Measurements from ENCODE around the gene CCR8.

Gene CCR8

DNA sequence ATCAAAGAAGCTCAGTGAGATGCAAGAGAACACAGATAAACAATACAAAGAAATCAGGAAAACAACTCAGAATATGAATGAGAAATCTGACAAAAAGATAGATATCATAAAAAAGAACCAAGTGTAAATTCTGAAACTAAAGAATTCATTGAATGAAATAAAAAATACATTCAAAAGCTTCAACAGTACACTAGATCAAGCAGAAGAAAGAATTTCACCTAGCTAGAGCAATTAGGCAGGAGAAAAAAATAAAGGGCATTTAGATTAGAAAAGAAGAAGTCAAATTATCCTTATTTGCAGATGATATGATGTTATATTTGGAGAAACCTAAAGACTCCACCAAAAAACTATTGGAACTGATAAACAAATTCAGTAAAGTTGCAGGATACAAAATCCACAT is 30.2 kb upstream of the CCR8 start:
- ATAC-seq, result no peak
- TF ChIP-seq CSRNP3 (CRISPR knock-in tag; IDR thresholded peaks at IDR 0.05) (no peak), ISL1 (CRISPR knock-in tag; IDR thresholded peaks at IDR 0.05) (no peak), CSDC2 (CRISPR knock-in tag; IDR thresholded peaks at IDR 0.05) (no peak), ZFP30 (CRISPR knock-in tag; IDR thresholded peaks at IDR 0.05) (no peak), TOX (CRISPR knock-in tag; IDR thresholded peaks at IDR 0.05; ENCODE audit: borderline replicate concordance) (no peak), BACH2 (CRISPR knock-in tag; IDR thresholded peaks at IDR 0.05; ENCODE audit: borderline replicate concordance) (no peak), ESRRG (CRISPR knock-in tag; IDR thresholded peaks at IDR 0.05) (no peak)
- TF ChIP-seq, protein P1, sequence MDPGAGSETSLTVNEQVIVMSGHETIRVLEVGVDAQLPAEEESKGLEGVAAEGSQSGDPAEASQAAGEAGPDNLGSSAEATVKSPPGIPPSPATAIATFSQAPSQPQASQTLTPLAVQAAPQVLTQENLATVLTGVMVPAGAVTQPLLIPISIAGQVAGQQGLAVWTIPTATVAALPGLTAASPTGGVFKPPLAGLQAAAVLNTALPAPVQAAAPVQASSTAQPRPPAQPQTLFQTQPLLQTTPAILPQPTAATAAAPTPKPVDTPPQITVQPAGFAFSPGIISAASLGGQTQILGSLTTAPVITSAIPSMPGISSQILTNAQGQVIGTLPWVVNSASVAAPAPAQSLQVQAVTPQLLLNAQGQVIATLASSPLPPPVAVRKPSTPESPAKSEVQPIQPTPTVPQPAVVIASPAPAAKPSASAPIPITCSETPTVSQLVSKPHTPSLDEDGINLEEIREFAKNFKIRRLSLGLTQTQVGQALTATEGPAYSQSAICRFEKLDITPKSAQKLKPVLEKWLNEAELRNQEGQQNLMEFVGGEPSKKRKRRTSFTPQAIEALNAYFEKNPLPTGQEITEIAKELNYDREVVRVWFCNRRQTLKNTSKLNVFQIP (CRISPR knock-in tag; IDR thresholded peaks at IDR 0.05; ENCODE audit: borderline replicate concordance, low read depth), result no peak

GRCh38 chr3:39302178-39302577 is 27.3 kb upstream of the CCR8 start:
- no peak for ATAC-seq
- TF ChIP-seq ZNF8 (CRISPR knock-in tag; IDR thresholded peaks at IDR 0.05) (no peak), CSRNP3 (CRISPR knock-in tag; IDR thresholded peaks at IDR 0.05) (no peak), CREB5 (CRISPR knock-in tag; IDR thresholded peaks at IDR 0.05; ENCODE audit: low read depth) (no peak), TOX (CRISPR knock-in tag; IDR thresholded peaks at IDR 0.05; ENCODE audit: borderline replicate concordance) (no peak), PPARA (CRISPR knock-in tag; IDR thresholded peaks at IDR 0.05; ENCODE audit: borderline replicate concordance) (no peak), ZFP30 (CRISPR knock-in tag; IDR thresholded peaks at IDR 0.05) (no peak), CSDC2 (CRISPR knock-in tag; IDR thresholded peaks at IDR 0.05) (no peak), GLIS3 (CRISPR knock-in tag; IDR thresholded peaks at IDR 0.05) (no peak), ZNF70 (CRISPR knock-in tag; IDR thresholded peaks at IDR 0.05) (no peak)
- TF ChIP-seq, protein P2, sequence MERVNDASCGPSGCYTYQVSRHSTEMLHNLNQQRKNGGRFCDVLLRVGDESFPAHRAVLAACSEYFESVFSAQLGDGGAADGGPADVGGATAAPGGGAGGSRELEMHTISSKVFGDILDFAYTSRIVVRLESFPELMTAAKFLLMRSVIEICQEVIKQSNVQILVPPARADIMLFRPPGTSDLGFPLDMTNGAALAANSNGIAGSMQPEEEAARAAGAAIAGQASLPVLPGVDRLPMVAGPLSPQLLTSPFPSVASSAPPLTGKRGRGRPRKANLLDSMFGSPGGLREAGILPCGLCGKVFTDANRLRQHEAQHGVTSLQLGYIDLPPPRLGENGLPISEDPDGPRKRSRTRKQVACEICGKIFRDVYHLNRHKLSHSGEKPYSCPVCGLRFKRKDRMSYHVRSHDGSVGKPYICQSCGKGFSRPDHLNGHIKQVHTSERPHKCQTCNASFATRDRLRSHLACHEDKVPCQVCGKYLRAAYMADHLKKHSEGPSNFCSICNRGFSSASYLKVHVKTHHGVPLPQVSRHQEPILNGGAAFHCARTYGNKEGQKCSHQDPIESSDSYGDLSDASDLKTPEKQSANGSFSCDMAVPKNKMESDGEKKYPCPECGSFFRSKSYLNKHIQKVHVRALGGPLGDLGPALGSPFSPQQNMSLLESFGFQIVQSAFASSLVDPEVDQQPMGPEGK (CRISPR knock-in tag; IDR thresholded peaks at IDR 0.05; ENCODE audit: borderline replicate concordance), result no peak
- TF ChIP-seq, protein P3, sequence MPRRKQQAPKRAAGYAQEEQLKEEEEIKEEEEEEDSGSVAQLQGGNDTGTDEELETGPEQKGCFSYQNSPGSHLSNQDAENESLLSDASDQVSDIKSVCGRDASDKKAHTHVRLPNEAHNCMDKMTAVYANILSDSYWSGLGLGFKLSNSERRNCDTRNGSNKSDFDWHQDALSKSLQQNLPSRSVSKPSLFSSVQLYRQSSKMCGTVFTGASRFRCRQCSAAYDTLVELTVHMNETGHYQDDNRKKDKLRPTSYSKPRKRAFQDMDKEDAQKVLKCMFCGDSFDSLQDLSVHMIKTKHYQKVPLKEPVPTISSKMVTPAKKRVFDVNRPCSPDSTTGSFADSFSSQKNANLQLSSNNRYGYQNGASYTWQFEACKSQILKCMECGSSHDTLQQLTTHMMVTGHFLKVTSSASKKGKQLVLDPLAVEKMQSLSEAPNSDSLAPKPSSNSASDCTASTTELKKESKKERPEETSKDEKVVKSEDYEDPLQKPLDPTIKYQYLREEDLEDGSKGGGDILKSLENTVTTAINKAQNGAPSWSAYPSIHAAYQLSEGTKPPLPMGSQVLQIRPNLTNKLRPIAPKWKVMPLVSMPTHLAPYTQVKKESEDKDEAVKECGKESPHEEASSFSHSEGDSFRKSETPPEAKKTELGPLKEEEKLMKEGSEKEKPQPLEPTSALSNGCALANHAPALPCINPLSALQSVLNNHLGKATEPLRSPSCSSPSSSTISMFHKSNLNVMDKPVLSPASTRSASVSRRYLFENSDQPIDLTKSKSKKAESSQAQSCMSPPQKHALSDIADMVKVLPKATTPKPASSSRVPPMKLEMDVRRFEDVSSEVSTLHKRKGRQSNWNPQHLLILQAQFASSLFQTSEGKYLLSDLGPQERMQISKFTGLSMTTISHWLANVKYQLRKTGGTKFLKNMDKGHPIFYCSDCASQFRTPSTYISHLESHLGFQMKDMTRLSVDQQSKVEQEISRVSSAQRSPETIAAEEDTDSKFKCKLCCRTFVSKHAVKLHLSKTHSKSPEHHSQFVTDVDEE (CRISPR knock-in tag; IDR thresholded peaks at IDR 0.05), result no peak

DNA sequence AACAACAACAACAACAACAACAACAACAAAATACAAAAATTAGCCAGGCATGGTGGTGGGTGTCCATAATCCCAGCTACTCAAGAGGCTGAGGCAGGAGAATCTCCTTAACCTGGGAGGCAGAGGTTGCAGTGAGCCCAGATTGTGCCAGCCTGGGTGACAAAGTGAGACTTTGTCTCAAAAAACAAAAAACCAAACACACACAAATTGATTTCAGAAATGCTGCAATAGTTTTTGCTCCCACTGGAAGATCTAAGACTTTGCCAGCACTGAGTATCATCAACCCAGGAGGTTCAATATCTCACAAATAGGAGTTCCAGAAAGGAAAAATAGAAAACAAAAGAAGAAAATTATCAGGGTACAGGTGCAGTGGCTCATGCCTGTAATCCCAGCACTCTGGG is 16.2 kb upstream of the CCR8 start:
- ATAC-seq, result no peak
- TF ChIP-seq CSDC2 (CRISPR knock-in tag; IDR thresholded peaks at IDR 0.05) (no peak), ZC3H10 (CRISPR knock-in tag; IDR thresholded peaks at IDR 0.05) (no peak), ZFP3 (CRISPR knock-in tag; IDR thresholded peaks at IDR 0.05) (no peak), OSR1 (CRISPR knock-in tag; IDR thresholded peaks at IDR 0.05) (no peak), ESRRG (CRISPR knock-in tag; IDR thresholded peaks at IDR 0.05) (no peak), ISL1 (CRISPR knock-in tag; IDR thresholded peaks at IDR 0.05) (no peak), TCF4 (CRISPR knock-in tag; IDR thresholded peaks at IDR 0.05; ENCODE audit: borderline replicate concordance) (no peak), PPARA (CRISPR knock-in tag; IDR thresholded peaks at IDR 0.05; ENCODE audit: borderline replicate concordance) (no peak), ARNTL (CRISPR knock-in tag; IDR thresholded peaks at IDR 0.05; ENCODE audit: borderline replicate concordance, low read depth) (no peak), TOX (CRISPR knock-in tag; IDR thresholded peaks at IDR 0.05; ENCODE audit: borderline replicate concordance) (no peak), ZNF8 (CRISPR knock-in tag; IDR thresholded peaks at IDR 0.05) (no peak)
- TF ChIP-seq, protein P2 (CRISPR knock-in tag; IDR thresholded peaks at IDR 0.05; ENCODE audit: borderline replicate concordance), result no peak
- TF ChIP-seq, protein P1 (CRISPR knock-in tag; IDR thresholded peaks at IDR 0.05; ENCODE audit: borderline replicate concordance, low read depth), result no peak
